K562 (cell line): ENCODE data around the gene ILF2. TPM values are rescaled to one million over a fixed set of nuclear protein-coding genes. Genes with fewer than 3 reads are reported as not detected.

Source experiments
- ATF1 ChIP-seq, 2 experiments: fragments of 450-650 bp in 1 of 2; IDR thresholded peaks; 2 replicates each; pipeline ENCODE4 v1.6.1; 2016; ENCODE audit warnings: missing compliant biosample characterization in 1 of 2, missing genetic modification characterization in 1 of 2
- ATF3 ChIP-seq, 2 experiments: fragments of 450-650 bp in 1 of 2; sonication (generic) in 1 of 2; formaldehyde crosslinking in 1 of 2; IDR thresholded peaks in 1 of 2; conservative IDR thresholded peaks in 1 of 2; 2 replicates each; pipeline versions ENCODE4 v1.6.1 to v1.8.1; 2016 to 2023; ENCODE audit warnings: mild to moderate bottlenecking in 2 of 2, moderate library complexity in 2 of 2, inconsistent platforms in 1 of 2, missing genetic modification reagents in 1 of 2
- ID3 ChIP-seq, 2 experiments: fragments of 250-450 bp in 1 of 2; fragments of 450-650 bp in 1 of 2; sonication (Bioruptor Pico) in 1 of 2; IDR thresholded peaks; 2 replicates each; pipeline versions ENCODE4 v1.6.1 to v1.8.0; 2016 to 2021; ENCODE audit warnings: mild to moderate bottlenecking in 2 of 2, moderate library complexity in 2 of 2, missing compliant biosample characterization in 1 of 2, missing genetic modification characterization in 1 of 2
- JUNB ChIP-seq: fragments of 450-650 bp; formaldehyde crosslinking; conservative IDR thresholded peaks from 2 replicates; pipeline ENCODE4 v1.4.0; 2020; ENCODE audit warnings: mild to moderate bottlenecking
- JUND ChIP-seq, 2 experiments: IDR thresholded peaks; 2 replicates in 1 of 2; 3 replicates in 1 of 2; pipeline ENCODE4 v1.6.1; 2011; ENCODE audit warnings: borderline replicate concordance in 2 of 2, low read depth in 2 of 2, low read length in 2 of 2, improper control_type of control experiment in 1 of 2, missing biosample characterization in 1 of 2, missing genetic modification characterization in 1 of 2, missing genetic modification reagents in 1 of 2
- NFRKB ChIP-seq: fragments of 450-650 bp; IDR thresholded peaks from 2 replicates; pipeline ENCODE4 v1.6.1; 2016; ENCODE audit warnings: low read depth
- PKNOX1 ChIP-seq: fragments of 450-650 bp; IDR thresholded peaks from 2 replicates; pipeline ENCODE4 v1.6.1; 2016
- POLR2A ChIP-seq: fragments of 450-650 bp; conservative IDR thresholded peaks from 2 replicates; pipeline ENCODE4 v1.6.1; 2016
- PURB ChIP-seq: sonication (generic); formaldehyde crosslinking; IDR thresholded peaks from 2 replicates; pipeline ENCODE4 v1.9.0; 2021; ENCODE audit warnings: low read depth, mild to moderate bottlenecking, missing genetic modification reagents
- SIX5 ChIP-seq, 2 experiments: IDR thresholded peaks; 2 replicates each; pipeline ENCODE4 v1.6.1; 2011; ENCODE audit warnings: low read length in 2 of 2, borderline replicate concordance in 1 of 2, low read depth in 1 of 2, mild to moderate bottlenecking in 1 of 2, moderate library complexity in 1 of 2; ENCODE audit not compliant: insufficient read depth in 1 of 2
- TBL1XR1 ChIP-seq, 2 experiments: IDR thresholded peaks; 2 replicates each; pipeline ENCODE4 v1.6.1; 2012; ENCODE audit warnings: improper control_type of control experiment in 2 of 2, low read length in 2 of 2, mild to moderate bottlenecking in 1 of 2
- VEZF1 ChIP-seq: fragments of 200-800 bp; sonication (Bioruptor generic); IDR thresholded peaks from 2 replicates; pipeline ENCODE4 v1.6.1; 2017; ENCODE audit warnings: missing genetic modification characterization, missing compliant biosample characterization
- ZNF639 ChIP-seq, 2 experiments: fragments of 200-800 bp in 1 of 2; sonication (Bioruptor generic) in 1 of 2; sonication (generic) in 1 of 2; formaldehyde crosslinking in 1 of 2; IDR thresholded peaks in 1 of 2; conservative IDR thresholded peaks in 1 of 2; 2 replicates each; pipeline versions ENCODE4 v1.5.0 to v1.6.1; 2016 to 2020; ENCODE audit warnings: missing compliant biosample characterization in 1 of 2, missing genetic modification characterization in 1 of 2, missing genetic modification reagents in 1 of 2
- ZNF644 ChIP-seq: fragments of 200-800 bp; sonication (Bioruptor generic); IDR thresholded peaks from 2 replicates; pipeline ENCODE4 v1.6.1; 2016; ENCODE audit warnings: low read depth, missing genetic modification characterization, missing compliant biosample characterization
- polyA plus RNA-seq, 8 experiments: library from polyadenylated mRNA; depleted of rRNA in 4 of 8; stranded (reverse) in 5 of 8; unstranded in 3 of 8; fragments of >200 nt; fragmentation: Nextera tagmentation in 2 of 8; fragmentation: Illumina TruSeq in 1 of 8; extraction: Ambion mirVana in 2 of 8; extraction: Trizol in 1 of 8; gene quantifications; 2 replicates each; pipeline versions ENCODE4 v1.2.1 to v1.2.3, GENCODE V29; 2011 to 2014; ENCODE audit warnings: inconsistent platforms in 1 of 8, missing spikeins in 1 of 8
- total RNA-seq, 7 experiments: library from RNA; depleted of rRNA in 6 of 7; stranded (reverse); fragments of >200 nt in 6 of 7; fragmentation: Illumina TruSeq in 2 of 7; extraction: Trizol in 2 of 7; gene quantifications; 2 replicates each; pipeline versions ENCODE4 v1.2.1 to v1.2.3, GENCODE V29; 2011 to 2021; ENCODE audit warnings: low replicate concordance in 1 of 7

Gene ILF2
- total and polyA plus RNA-seq, 9 of the 15 experiments (the other 6 are each of a cell fraction or from before 2014, with no cell fraction given) = 282 to 726 (median 474) TPM

- TF ChIP-seq JUND (IDR thresholded peaks at IDR 0.05; ENCODE audit: borderline replicate concordance, low read depth, low read length) (0 out of 2 replicates have a peak, but pooled peaks have one; percentile 39), JUND (tag; IDR thresholded peaks at IDR 0.05; ENCODE audit: borderline replicate concordance, low read depth, low read length) (no peak; the same call in 2 of the 3 replicates), PKNOX1 (peak; percentile 47; the same call in 1 of the 2 replicates), POLR2A (peak; percentile 87), ZNF644 (tag) (0 out of 2 replicates have a peak, but pooled peaks have one; percentile 36), NFRKB (peak; percentile 64; the same call in 1 of the 2 replicates), ZNF639 (CRISPR knock-in tag; conservative IDR thresholded peaks at IDR 0.05 in 1 of 2, IDR thresholded peaks at IDR 0.05 in 1 of 2) (peak in 1 of 2 experiments; percentile 75; a peak in 2 of 4 replicates), VEZF1 (CRISPR knock-in tag) (peak; percentile 89), ATF3 (IDR thresholded peaks at IDR 0.05) (no peak), ATF3 (CRISPR knock-in tag; conservative IDR thresholded peaks at IDR 0.05) (no peak), SIX5 (IDR thresholded peaks at IDR 0.05; ENCODE audit: borderline replicate concordance in 1 of 2, insufficient read depth in 1 of 2, low read depth in 1 of 2, low read length in 2 of 2) (peak; percentile 72 to 87), TBL1XR1 (IDR thresholded peaks at IDR 0.05; ENCODE audit: low read length in 2 of 2) (no peak; a peak in 1 of 4 replicates), PURB (no peak), ATF1 (CRISPR knock-in tag; IDR thresholded peaks at IDR 0.05) (no peak), ATF1 (tag; IDR thresholded peaks at IDR 0.05) (peak; percentile 78), ID3 (CRISPR knock-in tag; IDR thresholded peaks at IDR 0.05) (no peak), ID3 (tag; IDR thresholded peaks at IDR 0.05) (no peak), JUNB (CRISPR knock-in tag) (no peak)
Observed at GRCh38 chr1:153658400-153659174, 12.2 kb downstream of the ILF2 start, which contains the start of gene SNAPIN (continued).
